Common myeloid progenitor, CD34-positive (primary cell): ENCODE measurements around the gene WFS1.

ENCODE experiments used
- CTCF ChIA-PET: fragments of 350-600 bp; sonication (Branson Sonifier 250); formaldehyde crosslinking; loops from one replicate; lab custom pipeline; 2021; ENCODE audit warnings: antibody characterized with exemption; lab: Charles Lee
- POLR2A ChIA-PET: fragments of 350-600 bp; sonication (Branson Sonifier 250); formaldehyde crosslinking; loops from one replicate; lab custom pipeline; 2021; ENCODE audit warnings: antibody characterized with exemption; lab: Charles Lee
- DNase-seq, 3 donors: peaks; one replicate each; pipeline versions ENCODE4 v3.0.0 to v3.0.0-alpha.2; 2013
- H3K27ac ChIP-seq, 2 experiments: 1 replicate in 1 of 2; 2 replicates in 1 of 2; pipeline ENCODE4 v1.7.0; 2013; ENCODE audit warnings: inconsistent platforms in 2 of 2, low read length in 2 of 2, mild to moderate bottlenecking in 2 of 2, low read depth in 1 of 2, moderate library complexity in 1 of 2; ENCODE audit not compliant: severe bottlenecking in 2 of 2, insufficient read depth in 1 of 2, poor library complexity in 1 of 2
- H3K27me3 ChIP-seq, 5 experiments: replicated peaks in 2 of 5; 1 replicate in 3 of 5; 2 replicates in 2 of 5; pipeline versions ENCODE4 v1.6.1 to v1.7.0; 2013; ENCODE audit warnings: low read length in 4 of 5, mild to moderate bottlenecking in 2 of 5, moderate library complexity in 2 of 5, inconsistent platforms in 1 of 5; ENCODE audit not compliant: insufficient read depth in 5 of 5, control insufficient read depth in 4 of 5
- H3K36me3 ChIP-seq, 4 experiments: 1 replicate in 2 of 4; 2 replicates in 2 of 4; pipeline versions ENCODE4 v1.6.1 to v1.7.0; 2013; ENCODE audit warnings: low read length in 3 of 4, control low read depth in 1 of 4, mild to moderate bottlenecking in 1 of 4; ENCODE audit not compliant: control insufficient read depth in 4 of 4, insufficient read depth in 4 of 4
- H3K4me1 ChIP-seq, 4 experiments: 1 replicate in 3 of 4; 2 replicates in 1 of 4; pipeline versions ENCODE4 v1.6.1 to v1.7.1; 2013; ENCODE audit warnings: low read length in 3 of 4, mild to moderate bottlenecking in 3 of 4, control low read depth in 1 of 4, inconsistent platforms in 1 of 4, moderate library complexity in 1 of 4; ENCODE audit not compliant: control insufficient read depth in 4 of 4, insufficient read depth in 4 of 4; ENCODE audit errors: control extremely low read depth in 1 of 4
- H3K4me3 ChIP-seq, 7 experiments: 1 replicate in 4 of 7; 2 replicates in 3 of 7; pipeline versions ENCODE4 v1.5.1 to v1.7.0; 2013; ENCODE audit warnings: mild to moderate bottlenecking in 7 of 7, low read length in 6 of 7, moderate library complexity in 6 of 7, inconsistent platforms in 2 of 7, low read depth in 2 of 7, control low read depth in 1 of 7; ENCODE audit not compliant: insufficient read depth in 4 of 7, control insufficient read depth in 1 of 7; ENCODE audit errors: extremely low read depth in 1 of 7
- H3K9me3 ChIP-seq, 5 experiments: 1 replicate in 4 of 5; 2 replicates in 1 of 5; pipeline versions ENCODE4 v1.6.1 to v1.7.1; 2013; ENCODE audit warnings: low read length in 4 of 5, mild to moderate bottlenecking in 2 of 5, inconsistent platforms in 1 of 5, low read depth in 1 of 5, moderate library complexity in 1 of 5; ENCODE audit not compliant: control insufficient read depth in 4 of 5, insufficient read depth in 2 of 5; ENCODE audit errors: control extremely low read depth in 1 of 5
- WGBS: methylation state at CpG from one replicate; pipeline ENCODE4 v1.1.5; 2013; ENCODE audit not compliant: insufficient coverage; 5-methylcytosine and 5-hydroxymethylcytosine counted together

WFS1 gene

DNA sequence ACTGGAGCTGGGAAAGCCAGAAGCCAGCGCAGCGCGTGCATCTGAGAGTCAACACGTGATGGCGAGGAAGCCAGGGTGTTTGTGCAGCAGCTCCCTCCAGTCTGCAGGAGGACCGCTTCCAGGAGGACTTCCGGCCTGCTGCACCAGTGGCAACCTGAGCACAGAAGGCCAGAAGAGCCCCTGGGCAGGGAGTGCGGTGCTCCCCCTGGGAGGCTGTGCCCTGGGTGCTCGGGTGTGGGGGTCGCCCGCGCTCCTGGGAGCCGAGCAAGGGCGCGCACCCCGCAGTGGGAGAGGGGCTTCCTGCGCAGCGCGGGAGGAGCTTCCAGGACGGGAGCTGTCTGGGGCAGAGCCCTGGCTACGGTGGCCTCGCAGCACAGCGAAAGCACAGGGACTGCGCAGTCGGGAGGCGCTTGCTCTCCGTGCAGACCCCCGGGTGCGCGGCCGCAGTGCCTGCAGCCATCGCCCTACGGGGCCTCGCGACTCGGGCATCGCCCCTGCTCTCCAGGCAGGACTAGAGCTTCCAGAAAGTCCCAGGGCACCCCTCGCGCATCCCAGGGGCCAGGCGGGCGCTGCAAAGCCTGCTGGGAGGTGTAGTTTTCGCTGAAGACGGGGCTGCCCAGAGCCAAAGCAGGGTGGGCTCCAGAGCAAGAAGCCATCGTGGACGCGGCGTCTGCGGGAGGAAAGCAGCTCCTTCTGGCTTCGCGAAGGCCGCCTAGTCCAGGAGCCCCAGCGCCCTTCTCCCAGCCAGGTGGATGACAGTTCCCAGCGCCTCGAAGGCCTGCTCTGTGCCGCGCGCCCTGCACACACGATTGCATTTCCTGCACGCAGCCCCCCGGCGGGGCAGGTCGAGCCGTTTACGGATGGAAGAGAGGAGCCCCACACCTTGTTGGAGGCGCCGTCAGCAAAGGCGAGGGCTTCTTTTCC is 24.1 kb upstream of the WFS1 start:
- H3K9me3 ChIP-seq, result peaks cover 0 to 34% (median 21%) of the 10 kb centered on the region in 5 experiments
- peaks cover 0 to 90% (median 16%) of the 10 kb centered on the region in 5 experiments for H3K27me3 ChIP-seq
- no peak overlapping the region for H3K4me3 ChIP-seq
- H3K27ac ChIP-seq, result no peak overlapping the region
- ChIA-PET CTCF (interaction anchor here (0.9 to 13.3 kb wide), 3 partner anchors 19 to 83 kb away, joined by 3 to 347 read pairs (median 3); no protein-coding TSS in a partner anchor), POLR2A (no interaction called here)
- DNase-seq, result no peak
- no peaks in the 10 kb centered on the region for H3K36me3 ChIP-seq
- 16% methylated on average over 62 of the region's 67 CpGs for WGBS
- no peaks in the 10 kb centered on the region for H3K4me1 ChIP-seq

DNA sequence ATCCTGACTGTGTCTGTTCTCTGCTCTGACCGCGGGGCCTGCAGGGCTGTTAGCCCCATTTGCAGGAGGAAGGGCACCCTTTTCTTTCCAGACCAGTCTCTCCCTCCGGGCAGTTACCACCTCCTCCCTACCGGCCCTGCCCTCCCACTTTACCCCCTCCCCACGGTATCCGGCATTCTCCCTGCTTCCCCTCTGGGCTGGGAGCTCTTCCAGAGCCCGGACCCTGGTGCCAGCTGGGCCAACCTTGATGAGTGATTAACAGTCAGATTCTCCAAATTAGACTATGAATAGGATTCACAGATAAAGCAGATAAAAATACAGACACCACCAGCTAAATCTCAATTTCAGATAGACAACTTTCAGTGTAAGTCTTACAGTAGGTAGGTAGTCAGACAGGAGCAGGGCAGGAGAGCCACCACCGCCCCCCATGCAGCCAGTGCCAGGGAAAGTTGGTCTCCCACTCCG is 23.4 kb upstream of the WFS1 start:
- CTCF ChIA-PET, result interaction anchor here (13.3 kb wide), 1 partner anchor 83 kb away, joined by 347 read pairs; no protein-coding TSS in a partner anchor

DNA sequence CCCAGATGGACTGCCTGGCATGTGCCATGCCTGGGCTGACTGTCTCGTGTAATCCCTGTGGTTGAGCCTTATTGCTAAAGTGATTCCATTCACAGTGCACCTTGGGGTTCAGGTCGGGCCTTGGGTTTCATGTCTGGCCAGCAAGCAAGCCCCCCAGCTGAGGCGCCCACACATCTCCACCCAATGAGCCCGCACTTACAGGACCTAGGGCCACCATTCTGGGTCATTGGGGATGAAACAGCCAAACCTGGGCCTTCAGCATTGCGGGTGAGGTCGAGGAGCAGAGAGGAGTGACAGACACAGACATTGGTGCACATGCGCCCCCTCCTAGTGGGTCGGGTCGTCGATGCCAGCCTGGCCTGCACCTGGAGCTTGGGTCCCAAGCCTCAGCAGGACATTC is 21.3 kb upstream of the WFS1 start:
- 83% methylated on average over 10 of the region's 10 CpGs for WGBS
- Histone ChIP-seq H3K9me3 (peaks cover 0 to 34% (median 21%) of the 10 kb centered on the region in 5 experiments), H3K27me3 (peaks cover 0 to 76% (median 14%) of the 10 kb centered on the region in 5 experiments), H3K4me1 (no peaks in the 10 kb centered on the region), H3K27ac (no peak overlapping the region), H3K4me3 (no peak overlapping the region), H3K36me3 (no peaks in the 10 kb centered on the region)
- ChIA-PET CTCF (interaction anchor here (0.8 to 13.3 kb wide), 5 partner anchors 16 to 298 kb away, joined by 3 to 347 read pairs (median 38); partner anchors contain the start of gene WFS1), POLR2A (no interaction called here)
- DNase-seq, result no peak

More for the DNA sequence above, 23.4 kb upstream of the WFS1 start:
- Histone ChIP-seq H3K27ac (no peak overlapping the region), H3K9me3 (peaks cover 0 to 34% (median 21%) of the 10 kb centered on the region in 5 experiments), H3K27me3 (peaks cover 0 to 92% (median 16%) of the 10 kb centered on the region in 5 experiments), H3K4me3 (no peak overlapping the region), H3K4me1 (no peaks in the 10 kb centered on the region), H3K36me3 (no peaks in the 10 kb centered on the region)
- 59% methylated on average over 5 of the region's 9 CpGs for WGBS
- DNase-seq, result no peak
- POLR2A ChIA-PET, result no interaction called here

DNA sequence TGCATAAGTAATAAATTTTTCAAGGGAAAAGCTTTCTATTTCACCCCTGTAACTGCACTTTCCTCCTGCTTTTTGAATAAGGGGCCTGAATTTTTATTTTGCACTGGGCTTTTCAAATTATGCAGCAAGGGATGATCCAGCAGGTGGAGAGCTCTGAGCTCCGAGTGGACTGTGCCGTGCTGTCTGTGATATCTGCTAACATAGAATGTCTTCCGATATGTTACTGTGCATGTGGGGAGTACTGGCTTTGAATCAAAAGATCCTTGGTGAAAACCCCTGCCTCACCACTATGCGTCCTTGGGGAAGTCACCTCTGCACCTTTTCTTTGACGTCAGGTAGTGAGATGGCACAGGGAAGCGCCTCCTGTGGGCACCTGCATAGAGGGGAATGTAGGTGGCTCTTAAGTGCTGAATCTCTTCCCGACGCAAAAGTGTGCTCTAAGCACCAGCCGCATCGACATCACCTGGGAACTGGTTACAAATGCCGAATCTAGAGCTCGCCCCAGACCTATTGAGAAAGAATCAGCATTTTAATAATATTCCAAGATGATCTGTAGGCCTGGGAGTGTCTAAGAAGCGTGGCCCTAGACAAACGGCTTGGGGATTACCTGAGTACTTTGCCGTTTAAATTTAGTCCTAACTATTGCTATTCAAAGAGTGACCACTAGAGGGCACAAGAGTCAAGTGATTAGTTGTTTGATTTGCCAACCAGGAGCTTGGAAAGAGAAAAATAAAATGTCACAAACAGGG is 19.2 kb upstream of the WFS1 start:
- ChIA-PET CTCF (interaction anchor here (0.7 to 13.3 kb wide), 26 partner anchors 12 to 301 kb away, joined by 3 to 347 read pairs (median 4); partner anchors contain the start of genes JAKMIP1 and WFS1), POLR2A (interaction anchor here (0.9 to 1.4 kb wide), 3 partner anchors 77 to 254 kb away, joined by 3 to 6 read pairs (median 3); no protein-coding TSS in a partner anchor)
- peak; percentile 66 to 85 (median 72) for DNase-seq
- H3K27me3 ChIP-seq, result peaks cover 0 to 66% (median 16%) of the 10 kb centered on the region in 5 experiments
- H3K4me3 ChIP-seq, result no peak overlapping the region
- H3K4me1 ChIP-seq, result no peaks in the 10 kb centered on the region
- H3K27ac ChIP-seq, result no peak overlapping the region
- no peaks in the 10 kb centered on the region for H3K36me3 ChIP-seq
- H3K9me3 ChIP-seq, result peaks cover 0 to 19% (median 5%) of the 10 kb centered on the region in 5 experiments
- 20% methylated on average over 12 of the region's 15 CpGs for WGBS

DNA sequence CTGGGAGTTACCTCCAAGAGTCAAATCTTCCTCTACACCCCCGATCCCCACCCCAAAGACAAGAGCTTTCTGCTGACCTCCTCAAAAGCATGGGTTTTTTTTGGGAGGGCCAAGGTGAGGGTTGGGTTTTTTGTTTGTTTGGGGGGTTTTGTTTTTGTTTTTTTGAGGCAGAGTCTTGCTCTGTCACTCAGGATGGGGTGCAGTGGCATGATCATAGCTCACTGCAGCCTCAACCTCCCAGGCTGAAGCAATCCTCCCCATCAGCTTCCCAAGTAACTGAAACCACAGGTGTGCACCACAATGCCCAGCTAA is 18.7 kb upstream of the WFS1 start:
- Histone ChIP-seq H3K27me3 (peaks cover 0 to 63% (median 16%) of the 10 kb centered on the region in 5 experiments), H3K4me1 (no peaks in the 10 kb centered on the region), H3K4me3 (no peak overlapping the region), H3K36me3 (no peaks in the 10 kb centered on the region), H3K27ac (no peak overlapping the region), H3K9me3 (peaks cover 0 to 14% (median under 1%) of the 10 kb centered on the region in 5 experiments)
- ChIA-PET POLR2A (interaction anchor here (0.9 to 1.0 kb wide), 2 partner anchors 77 to 254 kb away, joined by 3 to 6 read pairs; no protein-coding TSS in a partner anchor), CTCF (interaction anchor here (0.7 to 13.3 kb wide), 23 partner anchors 13 to 300 kb away, joined by 3 to 347 read pairs (median 4); partner anchors contain the start of genes JAKMIP1 and WFS1)
- DNase-seq, result no peak
- no CpG with 5 or more reads among the region's 1 CpG for WGBS

DNA sequence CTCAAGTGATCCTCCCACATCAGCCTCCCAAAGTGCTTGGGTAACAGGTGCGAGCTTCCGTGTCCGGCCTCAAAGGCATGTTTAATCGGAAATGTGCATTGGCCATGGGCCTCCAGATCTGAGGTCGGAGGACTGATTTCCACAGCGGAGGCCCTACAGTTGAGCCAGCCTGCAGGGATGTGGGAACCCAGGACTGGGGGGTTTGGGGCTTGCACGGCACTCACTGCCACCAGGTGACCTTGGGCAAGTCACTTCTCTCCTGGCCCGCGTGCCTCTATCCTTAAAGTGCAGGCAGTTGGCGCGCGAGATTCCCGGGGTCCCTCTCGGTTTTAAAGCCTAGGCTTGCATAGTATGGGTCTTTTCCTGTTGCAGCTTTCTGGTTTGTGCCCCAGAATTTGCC is 18.3 kb upstream of the WFS1 start:
- 95% methylated on average over 12 of the region's 14 CpGs for WGBS
- Histone ChIP-seq H3K27me3 (peaks cover 0 to 62% (median 16%) of the 10 kb centered on the region in 5 experiments), H3K27ac (no peak overlapping the region), H3K4me1 (no peaks in the 10 kb centered on the region), H3K4me3 (no peak overlapping the region), H3K36me3 (no peaks in the 10 kb centered on the region), H3K9me3 (peaks cover 0 to 10% (median 0%) of the 10 kb centered on the region in 5 experiments)
- ChIA-PET POLR2A (interaction anchor here (0.9 to 1.0 kb wide), 2 partner anchors 76 to 255 kb away, joined by 3 to 6 read pairs; no protein-coding TSS in a partner anchor), CTCF (interaction anchor here (0.7 to 13.3 kb wide), 22 partner anchors 13 to 300 kb away, joined by 3 to 347 read pairs (median 4); partner anchors contain the start of genes JAKMIP1 and WFS1)
- no peak for DNase-seq
